IMR-90 (cell line): Measurements from ENCODE around the gene COLEC12. TPM values are rescaled to one million over a fixed set of nuclear protein-coding genes. Genes with fewer than 3 reads are reported as not detected.

ENCODE experiments used
- ATAC-seq: fragments of 200-7000 bp; cut with Tn5 transposase; 2 replicates; pipeline ENCODE4 v1.9.1; 2020; ENCODE audit warnings: low read depth, mild to moderate bottlenecking, moderate library complexity
- BruUV-seq: library from RNA; stranded (reverse); fragments of 400-500 nt; replicated peaks from 2 replicates; lab custom pipeline; 2021; lab: Mats Ljungman, UMichigan
- CTCF ChIA-PET: fragments of 300-600 bp; formaldehyde crosslinking; extraction: SDS; loops from one replicate; lab custom pipeline; 2021; ENCODE audit warnings: antibody characterized with exemption; lab: Yijun Ruan, JAX
- POLR2A ChIA-PET: fragments of 300-600 bp; sonication (Branson Sonifier 250); formaldehyde crosslinking; loops from one replicate; lab custom pipeline; 2022; ENCODE audit warnings: antibody characterized with exemption; ENCODE audit not compliant: unreplicated experiment; lab: Charles Lee
- DNase-seq: peaks from one replicate; pipeline ENCODE4 v3.0.0; 2013
- H2AFZ ChIP-seq: replicated peaks from 2 replicates; pipeline ENCODE3; 2013; ENCODE audit warnings: low read length, mild to moderate bottlenecking; ENCODE audit not compliant: poor library complexity
- H2AK5ac ChIP-seq: 2 replicates; pipeline ENCODE4 v1.6.1; 2013; ENCODE audit warnings: low read depth, low read length, inconsistent platforms
- H2AK9ac ChIP-seq: replicated peaks from 2 replicates; pipeline ENCODE3; 2013; ENCODE audit warnings: mild to moderate bottlenecking, low read depth, low read length, moderate library complexity; ENCODE audit not compliant: poor library complexity
- H2BK120ac ChIP-seq: 2 replicates; pipeline ENCODE4 v1.6.1; 2013; ENCODE audit warnings: low read depth, low read length, inconsistent platforms
- H2BK15ac ChIP-seq: 3 replicates; pipeline ENCODE4 v1.6.1; 2013; ENCODE audit warnings: low read depth, low read length, inconsistent platforms
- H2BK20ac ChIP-seq: 2 replicates; pipeline ENCODE4 v1.6.1; 2013; ENCODE audit warnings: low read depth, mild to moderate bottlenecking, inconsistent platforms, low read length, moderate library complexity
- H2BK5ac ChIP-seq: 2 replicates; pipeline ENCODE4 v1.6.1; 2013; ENCODE audit warnings: mild to moderate bottlenecking, low read depth, low read length, inconsistent platforms; ENCODE audit not compliant: poor library complexity, severe bottlenecking
- H3K14ac ChIP-seq: replicated peaks from 2 replicates; pipeline ENCODE4 v1.6.1; 2013; ENCODE audit warnings: low read depth, low read length, inconsistent platforms
- H3K18ac ChIP-seq: 2 replicates; pipeline ENCODE4 v1.6.1; 2013; ENCODE audit warnings: low read depth, low read length, control low read depth
- H3K23ac ChIP-seq: 2 replicates; pipeline ENCODE4 v1.6.1; 2013; ENCODE audit warnings: low read depth, low read length, inconsistent platforms
- H3K27ac ChIP-seq: 2 replicates; pipeline ENCODE4 v1.5.1; 2013; ENCODE audit warnings: mild to moderate bottlenecking, control low read depth, low read length; ENCODE audit not compliant: insufficient read depth
- H3K27me3 ChIP-seq: 2 replicates; pipeline ENCODE4 v1.6.1; 2013; ENCODE audit warnings: low read length; ENCODE audit not compliant: control insufficient read depth, insufficient read depth
- H3K36me3 ChIP-seq: 2 replicates; pipeline ENCODE4 v1.6.1; 2013; ENCODE audit warnings: low read length, mixed read lengths; ENCODE audit not compliant: control insufficient read depth, insufficient read depth
- H3K4ac ChIP-seq: 2 replicates; pipeline ENCODE4 v1.6.1; 2013; ENCODE audit warnings: low read depth, low read length, inconsistent platforms
- H3K4me1 ChIP-seq: 2 replicates; pipeline ENCODE4 v1.6.1; 2013; ENCODE audit warnings: low read length, mixed read lengths; ENCODE audit not compliant: control insufficient read depth, insufficient read depth
- H3K4me2 ChIP-seq: 2 replicates; pipeline ENCODE4 v1.6.1; 2013; ENCODE audit warnings: low read depth, mild to moderate bottlenecking, control low read depth, low read length, moderate library complexity
- H3K4me3 ChIP-seq: 2 replicates; pipeline ENCODE4 v1.5.1; 2013; ENCODE audit warnings: low read depth, mild to moderate bottlenecking, control low read depth, low read length, moderate library complexity; ENCODE audit not compliant: insufficient read depth
- H3K56ac ChIP-seq: 2 replicates; pipeline ENCODE4 v1.6.1; 2013; ENCODE audit warnings: low read length, inconsistent platforms; ENCODE audit not compliant: insufficient read depth; ENCODE audit errors: extremely low read depth
- H3K79me1 ChIP-seq, 2 experiments: 2 replicates each; pipeline ENCODE4 v1.6.1; 2013; ENCODE audit warnings: low read length in 2 of 2, inconsistent platforms in 1 of 2, low read depth in 1 of 2
- H3K9ac ChIP-seq: 2 replicates; pipeline ENCODE4 v1.6.1; 2013; ENCODE audit warnings: low read depth, low read length, control low read depth
- H3K9me1 ChIP-seq: 2 replicates; pipeline ENCODE4 v1.6.1; 2013; ENCODE audit warnings: low read length, inconsistent platforms; ENCODE audit not compliant: insufficient read depth
- H3K9me3 ChIP-seq: 2 replicates; pipeline ENCODE4 v1.6.1; 2013; ENCODE audit warnings: low read length; ENCODE audit not compliant: control insufficient read depth, insufficient read depth
- H4K20me1 ChIP-seq: 2 replicates; pipeline ENCODE4 v1.6.1; 2013; ENCODE audit warnings: low read length, inconsistent platforms; ENCODE audit not compliant: insufficient read depth
- H4K5ac ChIP-seq: 2 replicates; pipeline ENCODE4 v1.6.1; 2013; ENCODE audit warnings: mild to moderate bottlenecking, low read depth, low read length, control low read depth
- H4K8ac ChIP-seq, 2 experiments: 2 replicates each; pipeline ENCODE4 v1.6.1; 2013; ENCODE audit warnings: low read depth in 2 of 2, low read length in 2 of 2, control low read depth in 1 of 2, inconsistent platforms in 1 of 2
- H4K91ac ChIP-seq: 2 replicates; pipeline ENCODE4 v1.6.1; 2013; ENCODE audit warnings: low read depth, low read length, inconsistent platforms; ENCODE audit not compliant: insufficient read depth
- BHLHE40 ChIP-seq: fragments of 150-350 bp; IDR thresholded peaks from 2 replicates; pipeline ENCODE4 v1.6.1; 2016; ENCODE audit warnings: mild to moderate bottlenecking, low read depth, low read length
- CEBPB ChIP-seq: IDR thresholded peaks from 2 replicates; pipeline ENCODE4 v1.6.1; 2012; ENCODE audit warnings: low read depth, low read length, improper control_type of control experiment
- CHD1 ChIP-seq: IDR thresholded peaks from 2 replicates; pipeline ENCODE4 v1.6.1; 2012; ENCODE audit warnings: low read depth, low read length, improper control_type of control experiment
- CTCF ChIP-seq: conservative IDR thresholded peaks from 2 replicates; pipeline ENCODE4 v1.5.1; 2012; ENCODE audit warnings: mild to moderate bottlenecking, low read depth, low read length, improper control_type of control experiment
- FOS ChIP-seq: fragments of 150-350 bp; IDR thresholded peaks from 2 replicates; pipeline ENCODE4 v1.6.1; 2016; ENCODE audit warnings: low read depth, low read length
- MAFK ChIP-seq: IDR thresholded peaks from 2 replicates; pipeline ENCODE4 v1.6.1; 2012; ENCODE audit warnings: low read depth, low read length, improper control_type of control experiment
- MAZ ChIP-seq: IDR thresholded peaks from 2 replicates; pipeline ENCODE4 v1.6.1; 2012; ENCODE audit warnings: low read depth, mild to moderate bottlenecking, low read length, improper control_type of control experiment, moderate library complexity, borderline replicate concordance
- MXI1 ChIP-seq: IDR thresholded peaks from 2 replicates; pipeline ENCODE4 v1.6.1; 2012; ENCODE audit warnings: low read depth, mild to moderate bottlenecking, low read length, moderate library complexity, borderline replicate concordance
- NFE2L2 ChIP-seq: fragments of 150-350 bp; IDR thresholded peaks from 2 replicates; pipeline ENCODE4 v1.6.1; 2016; ENCODE audit warnings: low read depth, mild to moderate bottlenecking, low read length
- POLR2A ChIP-seq: IDR thresholded peaks from 2 replicates; pipeline ENCODE4 v1.6.1; 2012; ENCODE audit warnings: mild to moderate bottlenecking, low read depth, low read length
- RAD21 ChIP-seq: IDR thresholded peaks from 2 replicates; pipeline ENCODE4 v1.6.1; 2012; ENCODE audit warnings: low read length, improper control_type of control experiment
- RCOR1 ChIP-seq: IDR thresholded peaks from 2 replicates; pipeline ENCODE4 v1.6.1; 2012; ENCODE audit warnings: mild to moderate bottlenecking, low read length, improper control_type of control experiment; ENCODE audit not compliant: insufficient replicate concordance
- RFX5 ChIP-seq: IDR thresholded peaks from 2 replicates; pipeline ENCODE4 v1.8.0; 2012; ENCODE audit warnings: low read depth, mild to moderate bottlenecking, low read length, moderate library complexity
- SMC3 ChIP-seq: fragments of 150-350 bp; IDR thresholded peaks from 2 replicates; pipeline ENCODE4 v1.6.1; 2016; ENCODE audit warnings: low read depth, mild to moderate bottlenecking, antibody characterized with exemption, low read length, moderate library complexity
- WGBS, 2 experiments: methylation state at CpG; one replicate each; pipeline versions ENCODE4 v1.1.5 to v1.1.7; 2013; ENCODE audit warnings: missing lambda C conversion rate in 2 of 2; ENCODE audit not compliant: insufficient read length in 1 of 2; ENCODE audit errors: extremely low coverage in 2 of 2; 5-methylcytosine and 5-hydroxymethylcytosine counted together
- dilution Hi-C: fragments of 300-500 bp; cut with HindIII; formaldehyde crosslinking; loops from one replicate; pipeline ENCODE4 v1.14.3; 2018; ENCODE audit warnings: low sequenced_read_pairs; ENCODE audit not compliant: unreplicated experiment
- in situ Hi-C: fragments of 300-500 bp; cut with MboI; formaldehyde crosslinking; loops from 3 replicates; pipeline ENCODE4 v1.14.3; 2019; ENCODE audit warnings: low sequenced_read_pairs, inconsistent platforms, mixed read lengths
- intact Hi-C: fragments of 100-400 bp; cut with micrococcal nuclease; formaldehyde crosslinking; loops from 2 replicates; pipeline ENCODE4 v1.10.0; 2022
- polyA plus RNA-seq, 3 experiments: library from polyadenylated mRNA; depleted of rRNA; stranded (reverse); fragments of >200 nt; gene quantifications; 2 replicates each; pipeline ENCODE4 v1.2.3, GENCODE V29; 2012; ENCODE audit warnings: low replicate concordance in 1 of 3
- total RNA-seq: library from RNA; depleted of rRNA; stranded (reverse); fragments of >200 nt; gene quantifications from 2 replicates; pipeline ENCODE4 v1.2.3, GENCODE V29; 2012
- TF ChIP-seq, protein P1 (sequence below): fragments of 150-350 bp; IDR thresholded peaks from 2 replicates; pipeline ENCODE4 v1.6.1; 2017; ENCODE audit warnings: mild to moderate bottlenecking, antibody characterized with exemption, low read length, low read depth
- TF ChIP-seq, protein P2 (sequence below): fragments of 150-350 bp; IDR thresholded peaks from 2 replicates; pipeline ENCODE4 v1.6.1; 2016; ENCODE audit warnings: low read depth, mild to moderate bottlenecking, low read length, moderate library complexity, borderline replicate concordance

COLEC12 gene
- total and polyA plus RNA-seq, 2 of the 4 experiments (the other 2 are of a cell fraction), result 1.0 to 2.3 TPM

DNA sequence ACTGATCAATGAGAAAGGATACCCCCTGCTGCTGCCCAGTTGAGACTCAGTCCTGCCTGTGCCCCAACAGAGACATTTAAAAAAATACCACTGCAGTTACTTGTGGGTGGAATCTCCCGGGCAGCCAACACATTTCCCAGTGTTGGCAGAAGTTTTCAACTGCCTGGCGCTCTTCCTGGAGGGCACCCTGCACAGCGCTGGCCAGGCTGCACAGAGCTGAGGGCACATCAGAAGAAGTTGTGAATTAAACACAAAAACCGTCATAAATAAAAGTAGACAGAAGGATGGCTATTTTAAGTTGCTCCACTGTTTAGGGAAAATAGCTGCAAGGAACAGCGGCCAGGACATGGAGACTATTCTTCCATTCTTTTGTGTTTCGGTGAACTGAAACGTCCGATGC is 122.4 kb downstream of the COLEC12 start:
- in situ Hi-C loops, result no loop called here
- Histone ChIP-seq H2BK15ac (no peak overlapping the region), H3K4ac (no peak overlapping the region), H3K18ac (no peak overlapping the region), H3K9me1 (peaks cover 3% of the 10 kb centered on the region; the same call in 1 of the 2 replicates), H3K27me3 (peaks cover 6% of the 10 kb centered on the region), H2BK5ac (no peak overlapping the region), H3K9me3 (no peaks in the 10 kb centered on the region), H2AFZ (no peak overlapping the region), H3K56ac (no peak overlapping the region), H2AK5ac (no peak overlapping the region), H4K5ac (no peak overlapping the region), H3K79me1 (no peaks in the 10 kb centered on the region), H3K36me3 (no peaks in the 10 kb centered on the region), H3K27ac (no peak overlapping the region), H2BK20ac (no peak overlapping the region), H3K23ac (no peak overlapping the region), H4K20me1 (no peaks in the 10 kb centered on the region), H3K4me3 (no peak overlapping the region), H4K8ac (no peak overlapping the region), H2AK9ac (no peak overlapping the region), H3K14ac (no peak overlapping the region), H3K9ac (no peak overlapping the region), H4K91ac (no peak overlapping the region), H3K4me1 (peaks cover 7% of the 10 kb centered on the region; the same call in 1 of the 2 replicates), H3K4me2 (no peak overlapping the region), H2BK120ac (no peak overlapping the region)
- ChIA-PET POLR2A (no interaction called here), CTCF (interaction anchor here (1.1 kb wide), 1 partner anchor 10 kb away, joined by 3 read pairs; no protein-coding TSS in a partner anchor)
- dilution Hi-C loops, result no loop called here
- ATAC-seq (no peak), DNase-seq (no peak)
- intact Hi-C loops, result no loop called here
- no peak for TF ChIP-seq BHLHE40
- TF ChIP-seq, protein P1, sequence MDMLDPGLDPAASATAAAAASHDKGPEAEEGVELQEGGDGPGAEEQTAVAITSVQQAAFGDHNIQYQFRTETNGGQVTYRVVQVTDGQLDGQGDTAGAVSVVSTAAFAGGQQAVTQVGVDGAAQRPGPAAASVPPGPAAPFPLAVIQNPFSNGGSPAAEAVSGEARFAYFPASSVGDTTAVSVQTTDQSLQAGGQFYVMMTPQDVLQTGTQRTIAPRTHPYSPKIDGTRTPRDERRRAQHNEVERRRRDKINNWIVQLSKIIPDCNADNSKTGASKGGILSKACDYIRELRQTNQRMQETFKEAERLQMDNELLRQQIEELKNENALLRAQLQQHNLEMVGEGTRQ, result no peak
- TF ChIP-seq FOS, result no peak
- no peak for TF ChIP-seq CTCF
- TF ChIP-seq MAZ, result no peak
- no peak for TF ChIP-seq NFE2L2
- TF ChIP-seq RAD21, result no peak
- no peak for TF ChIP-seq RCOR1
- no peak for TF ChIP-seq SMC3
- TF ChIP-seq POLR2A, result no peak
- TF ChIP-seq, protein P2, sequence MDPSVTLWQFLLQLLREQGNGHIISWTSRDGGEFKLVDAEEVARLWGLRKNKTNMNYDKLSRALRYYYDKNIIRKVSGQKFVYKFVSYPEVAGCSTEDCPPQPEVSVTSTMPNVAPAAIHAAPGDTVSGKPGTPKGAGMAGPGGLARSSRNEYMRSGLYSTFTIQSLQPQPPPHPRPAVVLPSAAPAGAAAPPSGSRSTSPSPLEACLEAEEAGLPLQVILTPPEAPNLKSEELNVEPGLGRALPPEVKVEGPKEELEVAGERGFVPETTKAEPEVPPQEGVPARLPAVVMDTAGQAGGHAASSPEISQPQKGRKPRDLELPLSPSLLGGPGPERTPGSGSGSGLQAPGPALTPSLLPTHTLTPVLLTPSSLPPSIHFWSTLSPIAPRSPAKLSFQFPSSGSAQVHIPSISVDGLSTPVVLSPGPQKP, result no peak
- no peak for TF ChIP-seq CHD1
- no peak for TF ChIP-seq MXI1
- TF ChIP-seq RFX5, result no peak
- no peak for TF ChIP-seq CEBPB
- TF ChIP-seq MAFK, result no peak
- BruUV-seq, result no TSS peak
- 80% methylated on average over 1 of the region's 8 CpGs; no CpG with 5 or more reads in 1 of the 2 experiments for WGBS, 2 experiments
